Inflammatory macrophage (primary cell): ENCODE results near the gene SLC16A12.

Experiments
- DNase-seq, 2 donors: peaks; one replicate each; pipeline ENCODE4 v3.0.0-alpha.2; 2020 to 2022
- total RNA-seq, 18 experiments: gene quantifications; one replicate each; lab custom pipeline; 2026; ENCODE audit warnings: mixed read lengths in 6 of 18, inconsistent platforms in 2 of 18; lab: John Stamatoyannopoulos, UW

Gene SLC16A12, protein sequence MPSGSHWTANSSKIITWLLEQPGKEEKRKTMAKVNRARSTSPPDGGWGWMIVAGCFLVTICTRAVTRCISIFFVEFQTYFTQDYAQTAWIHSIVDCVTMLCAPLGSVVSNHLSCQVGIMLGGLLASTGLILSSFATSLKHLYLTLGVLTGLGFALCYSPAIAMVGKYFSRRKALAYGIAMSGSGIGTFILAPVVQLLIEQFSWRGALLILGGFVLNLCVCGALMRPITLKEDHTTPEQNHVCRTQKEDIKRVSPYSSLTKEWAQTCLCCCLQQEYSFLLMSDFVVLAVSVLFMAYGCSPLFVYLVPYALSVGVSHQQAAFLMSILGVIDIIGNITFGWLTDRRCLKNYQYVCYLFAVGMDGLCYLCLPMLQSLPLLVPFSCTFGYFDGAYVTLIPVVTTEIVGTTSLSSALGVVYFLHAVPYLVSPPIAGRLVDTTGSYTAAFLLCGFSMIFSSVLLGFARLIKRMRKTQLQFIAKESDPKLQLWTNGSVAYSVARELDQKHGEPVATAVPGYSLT
- total RNA-seq, result 0 to 0.06 (median 0) reads per million in 18 experiments

DNA sequence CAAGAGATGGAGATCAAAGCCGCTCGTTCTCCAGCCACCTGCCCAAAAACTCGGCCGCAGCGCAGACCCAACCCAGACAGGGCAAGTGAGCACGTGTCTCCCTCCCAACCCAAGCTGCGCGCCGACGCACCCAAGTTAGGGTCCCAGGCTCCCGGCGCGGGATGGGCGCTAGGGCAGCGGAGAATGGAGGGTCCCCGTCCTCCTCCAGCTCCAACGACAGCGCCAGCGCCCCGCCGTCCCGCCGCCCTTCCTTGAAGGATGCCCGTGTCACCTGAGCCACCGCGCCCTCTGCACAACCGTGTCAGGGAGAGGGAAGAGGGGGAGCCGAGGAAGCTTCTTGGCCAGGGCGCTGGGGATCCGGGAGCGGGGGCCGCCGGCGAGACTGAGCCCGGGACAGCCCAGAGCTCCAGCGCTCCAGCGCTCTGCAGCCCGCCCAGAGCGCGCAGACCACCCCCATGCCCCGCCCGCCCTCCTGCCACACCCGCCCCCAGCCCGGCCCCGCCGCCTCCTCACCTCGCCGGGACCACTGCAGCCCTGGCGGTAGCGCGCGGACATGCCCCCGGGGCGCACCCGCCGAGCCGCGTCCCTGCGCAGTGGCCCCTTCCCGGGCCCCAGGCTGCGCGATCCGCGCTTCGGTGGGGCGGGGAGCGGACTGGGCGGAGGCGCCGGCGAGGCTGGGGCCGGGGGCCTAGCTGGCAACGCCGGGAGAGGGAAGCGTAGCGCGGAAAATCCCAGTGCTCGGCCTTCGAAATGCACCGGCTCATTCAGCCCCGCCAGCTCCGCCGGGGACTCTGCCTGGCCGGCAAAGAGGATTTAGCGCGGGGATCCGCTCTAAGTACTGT is at the start of gene SLC16A12:
TSS of gene SLC16A12 (minus strand) at position 424 of the 842 bp plus-strand sequence. CDS start 73,016 bp downstream, outside the sequence.
- no peak for DNase-seq

DNA sequence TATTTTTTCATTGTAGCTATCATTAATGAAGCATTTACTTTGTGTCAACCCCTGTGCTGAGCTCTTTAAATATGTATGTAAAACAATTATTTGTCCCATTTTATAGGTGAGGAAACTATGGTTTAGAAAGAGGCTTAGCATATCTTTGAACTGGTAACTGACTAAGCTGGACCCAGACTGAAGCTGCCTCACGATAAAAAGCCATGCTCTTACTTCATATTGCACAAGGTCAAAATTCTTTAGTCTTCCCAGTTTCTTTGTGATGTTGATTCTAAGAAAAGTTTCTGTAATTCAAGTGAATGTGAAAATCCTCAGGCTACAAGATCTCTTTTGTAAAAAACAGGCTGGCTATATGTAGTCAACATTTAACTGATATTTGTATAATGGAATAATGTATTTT is 46.6 kb upstream of the SLC16A12 start:
- no peak for DNase-seq

DNA sequence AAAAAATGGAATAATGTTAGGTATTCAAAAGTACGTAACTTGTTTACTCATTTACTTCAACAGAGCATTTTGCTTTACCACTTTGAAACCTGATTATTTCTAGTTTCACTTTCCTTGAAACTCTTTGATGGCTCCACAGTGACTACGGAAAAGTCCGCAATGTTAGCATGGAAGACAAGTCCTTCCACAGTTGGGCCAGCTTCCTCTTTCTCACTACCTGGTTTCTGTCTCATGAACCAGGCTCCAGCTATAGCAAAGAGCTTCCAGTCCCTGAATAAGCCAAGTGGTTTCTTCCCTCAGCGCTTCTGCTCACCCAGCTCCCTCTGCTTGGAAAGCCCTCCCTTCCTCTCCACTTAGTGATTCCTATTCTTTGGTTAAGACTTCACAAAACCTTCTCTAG is 44.8 kb upstream of the SLC16A12 start:
- no peak for DNase-seq

DNA sequence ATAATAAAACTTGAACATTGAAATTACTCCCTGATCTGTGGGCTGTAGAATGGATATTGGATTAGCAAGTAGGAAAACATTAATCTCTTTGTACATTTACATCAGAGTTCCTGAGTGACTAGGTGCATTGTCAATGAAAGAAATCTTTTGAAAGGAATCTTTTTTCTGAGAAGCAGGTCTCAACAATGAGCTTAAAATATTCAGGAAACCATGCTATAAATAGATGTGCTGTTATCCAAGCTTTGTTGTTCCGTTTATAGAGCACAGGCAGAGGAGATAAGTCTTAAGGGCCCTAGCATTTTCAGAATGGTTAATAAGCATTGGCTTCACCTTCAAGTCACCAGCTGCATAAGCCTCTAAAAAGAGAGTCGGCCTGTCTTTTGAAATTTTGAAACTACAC is 41.3 kb upstream of the SLC16A12 start:
- DNase-seq, result no peak

DNA sequence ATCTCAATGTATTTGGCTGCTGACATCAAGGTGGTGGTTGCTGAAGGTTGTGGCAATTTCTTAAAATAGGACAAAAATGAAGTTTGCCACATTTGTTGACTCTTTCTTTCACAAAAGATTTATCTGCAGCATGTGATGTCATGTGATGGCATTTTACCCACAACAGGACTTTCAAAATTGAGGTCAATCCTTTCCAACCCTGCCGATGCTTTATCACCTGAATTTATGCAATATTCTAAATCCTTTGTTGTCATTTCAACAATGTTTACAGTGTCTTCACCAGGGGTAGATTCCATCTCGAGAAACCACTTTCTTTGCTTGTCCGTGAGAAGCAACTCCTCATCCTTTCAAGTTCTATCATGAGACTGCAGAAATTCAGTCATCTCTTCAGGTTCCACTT is 40.6 kb upstream of the SLC16A12 start:
- no peak for DNase-seq

DNA sequence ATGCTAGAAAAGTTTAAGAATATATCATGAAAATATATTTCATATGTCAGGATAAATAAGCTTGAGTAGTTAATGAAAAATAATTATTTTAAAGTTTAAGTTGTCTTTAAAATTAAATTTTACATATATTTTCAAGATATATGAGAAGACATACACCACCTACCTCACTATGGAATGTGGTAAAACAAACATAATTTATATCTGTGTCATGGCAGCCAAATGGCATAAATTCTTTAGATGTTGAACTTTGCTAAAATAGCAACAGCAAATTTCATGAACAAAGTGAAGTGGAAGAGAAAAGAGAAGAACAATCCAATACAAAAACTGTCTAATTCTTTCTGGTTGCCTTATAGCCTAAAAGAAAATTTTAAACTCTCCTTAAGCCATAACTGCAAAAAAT is 39.6 kb upstream of the SLC16A12 start:
- DNase-seq, result no peak

DNA sequence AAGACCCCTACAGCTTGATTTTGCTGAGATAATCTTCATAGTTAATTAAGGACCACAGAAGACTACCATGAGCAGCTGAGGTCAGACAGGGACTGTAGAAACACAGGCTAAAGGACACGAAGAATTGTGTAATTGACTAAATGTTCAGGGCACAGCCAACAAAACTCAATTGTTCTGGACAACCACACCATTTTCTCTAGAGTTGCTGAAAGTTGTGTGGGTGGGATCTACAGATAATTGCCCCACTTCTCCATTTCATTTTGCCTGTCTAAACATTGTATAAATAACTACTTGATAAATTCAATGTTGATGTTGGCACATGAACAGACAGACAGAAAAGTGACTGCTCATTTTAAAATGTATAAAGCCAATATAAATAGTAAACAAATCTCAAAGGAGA is 39.0 kb upstream of the SLC16A12 start:
- DNase-seq, result peak; percentile 34 to 57

DNA sequence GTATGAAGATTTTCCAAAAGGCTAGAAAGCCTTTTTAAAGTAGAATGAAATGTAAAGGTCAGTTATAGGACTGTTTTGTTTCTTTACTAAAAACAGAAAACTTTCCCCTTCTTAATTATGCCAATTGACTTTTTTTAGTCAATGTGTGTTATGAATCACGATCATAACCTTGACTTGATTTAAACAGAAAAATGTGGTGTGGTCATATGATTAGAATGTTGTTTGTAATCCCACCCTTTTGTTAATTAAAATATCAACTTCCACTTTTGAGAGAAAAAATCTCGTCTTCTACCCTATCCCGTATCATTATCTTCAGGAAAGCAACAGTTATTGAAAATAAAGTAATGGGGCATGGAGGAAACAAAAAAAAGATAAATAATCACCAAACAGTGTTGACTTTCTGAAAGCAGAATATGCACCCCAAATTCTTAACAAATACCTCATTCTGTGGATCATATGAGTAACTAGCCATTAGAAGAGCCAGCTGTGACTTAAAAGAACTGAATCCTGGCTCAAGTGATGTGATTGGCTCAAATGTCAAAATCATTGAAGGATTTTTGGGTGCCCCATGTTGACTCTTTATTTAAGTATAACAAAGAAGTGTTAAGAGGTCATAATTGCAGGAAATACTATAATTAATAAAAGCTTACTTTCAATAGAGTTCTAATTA is 32.3 kb upstream of the SLC16A12 start:
- no peak for DNase-seq

DNA sequence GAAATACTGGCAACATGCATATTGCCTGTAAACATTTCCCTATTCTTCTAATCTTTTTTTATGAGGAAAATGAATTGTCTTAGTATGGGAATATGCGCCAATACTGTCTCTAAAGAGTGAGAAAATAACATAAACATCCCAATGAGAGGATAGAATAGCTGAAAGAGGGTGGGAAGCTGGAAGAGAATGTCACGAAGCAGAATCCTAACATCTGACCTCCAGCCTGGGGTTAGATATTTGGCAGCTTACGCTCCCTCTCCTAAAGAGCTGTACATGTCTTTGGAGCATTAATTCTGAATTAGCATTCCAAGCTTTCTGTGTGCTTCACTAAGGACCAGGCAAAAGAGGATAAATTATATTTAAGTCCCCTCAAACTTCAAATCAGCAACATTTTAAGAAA is 31.6 kb upstream of the SLC16A12 start:
- no peak for DNase-seq

DNA sequence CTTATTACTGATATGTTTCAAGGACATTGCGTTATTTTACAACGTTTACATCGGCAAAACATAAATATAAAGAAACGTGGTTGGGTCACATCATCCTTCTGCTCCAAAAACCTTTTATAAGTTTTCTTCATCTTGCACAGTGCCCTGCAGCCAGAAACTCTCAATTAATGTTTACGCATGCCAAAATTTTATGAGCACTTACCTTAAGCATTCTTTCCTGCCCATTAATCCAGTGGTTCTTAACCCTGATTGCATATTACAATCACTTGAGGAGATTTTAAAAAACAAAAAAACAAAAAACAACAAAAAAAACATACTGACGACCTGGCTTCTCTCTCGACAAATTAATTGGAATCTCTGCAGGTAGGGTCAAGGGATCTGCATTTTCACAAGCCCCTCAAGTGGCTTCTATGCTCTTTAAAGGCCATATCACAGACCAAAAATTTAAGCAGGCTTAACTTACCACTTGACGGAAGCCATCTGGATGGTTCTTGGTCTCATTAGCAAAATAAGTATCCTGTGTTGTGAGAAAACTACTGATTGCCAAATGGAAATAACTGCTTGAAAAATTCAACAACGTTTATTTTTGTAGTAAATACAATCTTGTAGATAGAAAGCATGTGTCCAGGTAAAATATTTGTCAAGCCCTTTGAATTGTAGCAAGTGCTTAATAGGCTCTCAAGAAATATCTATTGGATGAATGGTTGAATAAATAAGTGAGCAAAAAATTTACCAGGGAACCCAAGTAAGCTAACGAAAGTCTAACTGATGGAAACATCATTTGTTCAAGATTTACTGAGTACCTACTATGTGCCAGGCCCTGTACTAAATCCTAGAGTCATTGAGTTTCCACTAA is 30.9 kb upstream of the SLC16A12 start:
- DNase-seq, result no peak

DNA sequence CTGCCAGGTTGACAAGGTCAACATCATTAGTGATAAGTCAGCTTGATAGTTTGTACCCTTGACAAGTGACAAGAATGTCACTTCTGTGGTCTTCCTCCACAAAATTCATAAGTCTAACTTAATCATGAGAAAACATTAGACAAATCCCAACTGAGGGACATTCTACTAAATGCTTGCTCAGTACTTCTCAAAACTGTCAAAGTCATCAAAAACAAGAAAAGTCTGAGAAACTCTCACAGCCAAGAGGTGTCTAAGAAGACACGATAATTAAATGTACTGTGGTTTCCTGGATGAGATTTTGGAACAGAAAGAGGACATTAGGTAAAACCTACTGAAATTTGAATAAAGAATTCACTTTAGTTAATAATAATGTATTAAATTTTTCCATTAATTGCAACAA is 29.8 kb upstream of the SLC16A12 start:
- no peak for DNase-seq

DNA sequence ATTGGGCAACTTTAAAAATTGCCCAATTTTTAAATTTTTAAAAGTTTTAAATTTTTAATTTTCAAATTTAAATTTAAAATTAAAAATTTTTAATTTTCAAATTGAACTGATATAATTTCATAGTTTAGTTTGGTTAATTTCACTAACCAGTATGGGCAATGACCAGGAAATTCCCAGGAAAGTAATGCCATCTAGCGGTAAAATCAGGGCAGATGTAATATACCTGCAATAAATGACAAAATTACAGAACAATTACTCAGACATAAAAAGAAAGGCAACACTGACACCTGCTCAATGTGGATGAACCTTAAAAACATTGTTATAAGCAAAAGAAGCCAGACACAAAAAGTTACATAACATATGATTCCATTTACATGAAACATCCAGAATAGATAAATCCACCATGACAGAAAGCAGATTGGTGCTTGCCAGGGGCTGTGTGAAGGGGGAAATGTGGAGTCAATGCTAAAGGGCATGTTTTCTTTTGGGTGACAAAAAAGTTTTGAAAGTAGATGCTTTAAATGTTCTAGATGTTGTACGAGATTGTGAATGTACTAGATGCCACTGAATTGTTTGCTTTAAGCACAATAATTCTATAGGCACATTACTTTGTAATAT is 28.6 kb upstream of the SLC16A12 start:
- DNase-seq, result peak; percentile 40 to 54

DNA sequence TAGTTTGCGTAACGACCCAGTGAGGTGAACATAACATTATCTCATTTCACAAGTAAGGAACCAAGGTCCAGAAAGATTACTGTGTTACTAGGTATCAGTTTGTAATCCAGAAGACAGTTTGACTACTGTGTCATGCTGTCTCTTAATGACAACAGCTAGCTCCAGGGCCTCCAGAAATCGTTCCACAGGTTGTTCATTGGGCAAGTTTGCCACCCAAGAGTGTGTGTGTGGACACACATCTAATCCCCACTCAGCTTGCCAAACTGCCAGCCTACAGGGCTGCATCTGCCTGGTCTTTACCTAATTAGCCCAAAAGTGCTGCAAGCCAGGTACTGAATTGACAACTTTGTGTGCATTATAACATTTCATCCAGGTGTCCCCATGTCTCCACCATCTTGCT is 27.9 kb upstream of the SLC16A12 start:
- no peak for DNase-seq

DNA sequence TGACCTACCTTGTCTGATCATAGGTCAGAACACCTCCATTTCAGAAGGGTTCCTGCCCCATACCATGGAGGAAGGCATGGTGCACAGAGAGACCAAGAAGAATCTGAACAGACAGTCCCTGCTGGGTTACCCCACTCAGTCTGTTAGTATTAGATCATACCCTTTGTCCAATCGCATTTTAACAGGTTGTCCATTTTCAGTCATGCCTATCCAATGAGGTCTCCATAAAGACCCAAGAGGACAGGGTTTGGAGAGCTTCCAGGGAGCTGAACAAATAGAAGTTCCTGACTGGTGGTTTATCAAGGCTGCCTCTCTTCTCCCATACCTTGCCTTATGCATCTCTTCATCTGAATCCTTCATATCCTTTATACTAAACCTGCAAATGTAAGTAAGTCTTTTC is 21.2 kb upstream of the SLC16A12 start:
- no peak for DNase-seq

DNA sequence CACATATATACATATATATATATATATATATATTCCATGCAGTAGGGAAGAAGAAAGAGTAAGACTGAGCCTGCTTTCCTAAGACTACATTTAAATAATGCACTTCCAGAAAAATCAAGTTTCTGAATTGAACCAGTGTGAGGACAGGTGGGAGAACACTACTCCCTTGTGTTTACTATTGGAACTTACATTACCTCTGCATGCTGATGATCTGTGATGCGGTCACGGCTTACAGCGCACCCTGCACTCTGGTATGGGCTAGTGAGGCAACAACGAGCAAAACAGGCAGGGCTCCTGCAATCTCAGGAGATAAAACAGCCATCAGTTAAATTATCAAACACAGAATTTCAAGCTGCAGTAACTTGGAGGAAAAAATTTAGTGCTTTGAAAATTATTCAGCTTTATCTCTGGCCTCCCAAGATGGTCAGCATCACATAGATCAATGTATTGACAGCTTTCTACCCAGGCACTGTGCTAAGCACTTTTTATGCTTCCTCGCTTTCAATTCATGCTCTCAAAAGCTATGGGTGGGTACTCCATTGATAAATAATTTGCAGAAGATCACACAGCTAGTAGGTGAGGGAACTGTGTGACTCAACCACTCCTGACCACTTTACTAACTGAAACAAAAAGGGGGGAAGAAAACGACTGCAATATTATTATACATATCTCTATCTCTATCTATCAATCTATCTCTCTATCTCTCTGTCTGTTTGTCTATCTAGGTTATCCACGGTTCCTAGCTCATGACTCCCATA is 20.5 kb upstream of the SLC16A12 start:
- no peak for DNase-seq

DNA sequence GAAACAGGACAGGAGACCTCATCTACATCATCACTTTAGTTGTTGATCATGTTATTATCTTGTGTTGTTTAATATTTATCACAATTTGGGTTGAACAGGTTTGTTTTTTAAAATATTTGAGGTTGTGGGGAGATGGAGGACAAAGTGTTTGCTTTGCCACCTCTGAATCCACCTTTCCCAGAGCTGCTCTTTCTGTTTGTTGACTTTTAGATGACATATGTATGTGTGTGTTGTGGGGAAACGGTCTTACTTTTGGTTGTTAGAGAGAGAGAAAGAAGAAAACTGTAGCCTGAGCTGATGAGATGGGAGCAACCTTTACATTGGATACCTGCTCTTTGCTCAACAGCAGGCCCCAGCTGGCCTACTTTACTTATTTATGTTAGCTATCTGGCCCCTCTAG is 19.0 kb upstream of the SLC16A12 start:
- no peak for DNase-seq

DNA sequence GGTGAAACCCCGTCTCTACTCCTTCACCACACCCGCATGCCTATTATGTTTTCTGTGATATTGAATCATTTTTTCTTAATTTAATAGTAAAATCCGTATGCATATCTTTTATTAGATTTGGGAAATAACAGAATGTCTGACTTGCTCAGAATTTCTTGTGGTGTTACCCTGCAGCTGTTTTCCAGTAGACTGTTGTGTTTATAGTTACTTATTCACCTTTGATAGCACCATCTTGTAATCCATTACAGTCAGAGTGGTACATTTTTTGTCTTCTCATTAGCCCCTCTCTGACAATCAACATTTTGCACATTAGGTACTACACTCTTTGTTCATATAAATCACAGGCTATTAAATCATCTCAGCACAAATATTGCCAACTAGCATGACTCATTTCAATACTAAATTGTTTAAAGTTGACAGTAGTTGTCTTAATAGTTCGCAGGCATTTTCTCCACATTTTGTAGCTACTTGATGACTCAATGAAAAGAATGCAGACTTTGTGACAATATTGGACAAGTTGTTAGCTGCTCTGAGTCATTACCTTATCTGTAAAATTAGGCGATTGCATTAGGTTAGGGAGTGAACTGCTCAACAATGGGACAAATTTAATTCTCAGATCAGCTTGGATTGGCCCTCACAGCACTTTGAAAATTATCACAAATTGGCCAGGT is 17.8 kb upstream of the SLC16A12 start:
- no peak for DNase-seq

DNA sequence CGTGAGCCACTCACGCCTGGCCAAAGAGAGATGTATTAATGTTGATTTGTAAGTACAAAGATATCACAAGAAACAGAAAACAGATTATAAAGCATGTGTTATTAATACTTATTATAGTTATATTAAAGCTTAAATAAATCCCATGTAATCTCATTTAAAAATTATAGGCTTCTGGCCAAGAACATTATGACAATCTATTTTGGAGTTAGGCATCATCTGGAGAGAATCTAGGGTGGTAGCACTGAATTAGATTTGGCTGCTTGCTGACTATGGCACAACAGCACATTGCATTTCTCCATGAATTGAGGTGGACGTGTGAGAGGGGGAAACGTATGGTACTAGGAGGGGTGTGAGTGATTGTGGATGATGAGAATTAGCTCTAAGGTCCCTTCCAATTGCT is 16.8 kb upstream of the SLC16A12 start:
- DNase-seq, result no peak

DNA sequence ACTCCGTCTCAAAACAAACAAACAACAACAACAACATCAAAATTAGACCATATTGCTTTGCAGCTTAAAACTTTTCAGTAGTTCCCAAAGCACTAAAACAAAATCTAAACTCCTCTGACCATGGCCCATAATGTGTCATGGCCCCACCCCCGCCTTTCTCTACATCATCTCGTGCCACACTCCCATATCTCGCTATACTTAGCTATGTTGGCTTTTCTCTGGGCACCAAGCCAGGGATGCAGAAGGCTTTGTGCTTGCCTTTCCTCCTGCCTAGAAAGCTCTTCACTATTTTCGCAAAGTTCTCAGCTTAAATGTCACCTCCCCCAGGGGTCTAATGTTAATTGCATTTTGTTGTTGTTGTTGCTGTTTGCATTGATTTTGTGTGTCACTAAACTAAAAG is 15.1 kb upstream of the SLC16A12 start:
- no peak for DNase-seq

DNA sequence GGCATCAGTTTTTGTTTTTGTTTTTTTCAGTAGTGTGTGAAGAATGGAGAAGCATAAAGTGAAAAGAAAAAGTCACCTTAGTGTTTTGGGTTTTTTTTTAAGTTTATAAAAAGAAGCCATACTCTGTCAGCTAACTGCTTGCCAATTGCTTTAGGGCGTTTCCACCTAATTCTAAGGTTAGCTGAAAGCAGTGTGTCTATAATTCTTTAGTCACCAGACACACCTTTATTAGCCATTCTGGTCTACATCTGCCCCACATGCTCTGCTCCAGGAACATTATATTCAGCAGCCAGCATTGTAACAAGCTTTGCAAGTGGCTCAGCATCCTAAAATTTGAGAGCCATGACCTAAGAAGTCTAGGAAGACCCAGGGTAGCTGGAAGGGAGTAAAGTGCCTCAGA is 14.1 kb upstream of the SLC16A12 start:
- DNase-seq, result no peak
